GM06990 (cell line): ENCODE measurements around the gene LSS.

Source experiments
- DNase-seq: peaks from one replicate; pipeline ENCODE4 v3.0.0-alpha.2; 2011; ENCODE audit not compliant: insufficient read length; ENCODE audit errors: extremely low read depth
- H3K27me3 ChIP-seq: replicated peaks from 2 replicates; pipeline ENCODE4 v1.6.0; 2011; ENCODE audit warnings: low read length; ENCODE audit not compliant: control insufficient read depth, insufficient read depth
- H3K36me3 ChIP-seq: 2 replicates; pipeline ENCODE4 v1.5.1; 2011; ENCODE audit warnings: low read length; ENCODE audit not compliant: control insufficient read depth, insufficient read depth
- H3K4me3 ChIP-seq: replicated peaks from 2 replicates; pipeline ENCODE4 v1.5.1; 2011; ENCODE audit warnings: low read depth, mild to moderate bottlenecking, control low read depth, low read length
- TF ChIP-seq, protein P1 (sequence below): IDR thresholded peaks from 2 replicates; pipeline ENCODE4 v1.5.1; 2011; ENCODE audit warnings: low read length, control low read depth, mild to moderate bottlenecking, inconsistent platforms; ENCODE audit not compliant: insufficient read depth, poor library complexity, severe bottlenecking

Gene LSS

DNA sequence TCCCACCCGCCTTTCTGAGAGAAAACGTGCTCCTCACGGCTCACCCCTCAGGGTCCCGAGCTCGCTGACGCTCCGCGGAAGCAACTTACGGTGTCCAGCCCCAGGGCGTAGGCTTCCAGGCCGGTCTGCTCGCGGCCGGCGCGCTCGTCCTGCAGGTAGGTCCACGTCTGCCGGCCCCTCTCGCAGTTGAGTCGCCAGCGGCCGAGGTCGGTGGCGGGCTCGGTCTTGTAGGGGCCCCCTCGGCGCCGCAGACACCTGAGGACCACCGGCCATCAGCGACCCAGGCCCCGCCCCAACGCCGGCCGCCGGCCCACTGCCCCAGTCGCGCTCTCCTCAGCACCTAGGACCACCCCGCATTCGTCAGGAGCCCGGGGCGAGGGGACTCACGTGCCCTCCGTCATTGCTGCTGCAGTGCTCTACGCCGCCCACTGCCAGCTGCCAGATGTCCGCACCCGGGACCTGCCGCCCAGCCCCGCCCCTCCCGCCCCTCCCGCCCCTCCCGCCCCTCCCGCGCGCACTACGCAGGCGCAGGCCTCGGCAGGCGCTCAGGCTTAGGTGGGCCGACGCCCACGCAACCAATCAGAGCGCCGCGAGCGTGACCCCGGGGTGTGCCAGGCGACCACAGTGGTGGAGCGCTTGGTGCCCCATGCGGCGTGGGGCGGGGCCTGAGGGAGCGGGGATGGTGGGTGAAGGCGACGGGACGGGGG is at the start of gene LSS:
LSS (minus strand) TSS at position 430 of the 707 bp plus-strand sequence; CDS start at position 401, 29 bp downstream.
- DNase-seq, result peak; percentile 98

GRCh38 chr21:46274797-46275390 is 46.3 kb upstream of the LSS start:
- Histone ChIP-seq H3K4me3 (no peak overlapping the region), H3K36me3 (peaks cover 32% of the 10 kb centered on the region), H3K27me3 (no peaks in the 10 kb centered on the region)
- no peak for DNase-seq
- TF ChIP-seq, protein P1, sequence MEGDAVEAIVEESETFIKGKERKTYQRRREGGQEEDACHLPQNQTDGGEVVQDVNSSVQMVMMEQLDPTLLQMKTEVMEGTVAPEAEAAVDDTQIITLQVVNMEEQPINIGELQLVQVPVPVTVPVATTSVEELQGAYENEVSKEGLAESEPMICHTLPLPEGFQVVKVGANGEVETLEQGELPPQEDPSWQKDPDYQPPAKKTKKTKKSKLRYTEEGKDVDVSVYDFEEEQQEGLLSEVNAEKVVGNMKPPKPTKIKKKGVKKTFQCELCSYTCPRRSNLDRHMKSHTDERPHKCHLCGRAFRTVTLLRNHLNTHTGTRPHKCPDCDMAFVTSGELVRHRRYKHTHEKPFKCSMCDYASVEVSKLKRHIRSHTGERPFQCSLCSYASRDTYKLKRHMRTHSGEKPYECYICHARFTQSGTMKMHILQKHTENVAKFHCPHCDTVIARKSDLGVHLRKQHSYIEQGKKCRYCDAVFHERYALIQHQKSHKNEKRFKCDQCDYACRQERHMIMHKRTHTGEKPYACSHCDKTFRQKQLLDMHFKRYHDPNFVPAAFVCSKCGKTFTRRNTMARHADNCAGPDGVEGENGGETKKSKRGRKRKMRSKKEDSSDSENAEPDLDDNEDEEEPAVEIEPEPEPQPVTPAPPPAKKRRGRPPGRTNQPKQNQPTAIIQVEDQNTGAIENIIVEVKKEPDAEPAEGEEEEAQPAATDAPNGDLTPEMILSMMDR, result no peak

More for the DNA sequence above, at the start of gene LSS:
- peak within 1 kb of the TSS; percentile 82 for H3K4me3 ChIP-seq
- H3K36me3 ChIP-seq, result peaks cover 2% of the 10 kb centered on the region; the same call in 1 of the 2 replicates
- no peaks in the 10 kb centered on the region for H3K27me3 ChIP-seq
- TF ChIP-seq, protein P1, result no peak

DNA sequence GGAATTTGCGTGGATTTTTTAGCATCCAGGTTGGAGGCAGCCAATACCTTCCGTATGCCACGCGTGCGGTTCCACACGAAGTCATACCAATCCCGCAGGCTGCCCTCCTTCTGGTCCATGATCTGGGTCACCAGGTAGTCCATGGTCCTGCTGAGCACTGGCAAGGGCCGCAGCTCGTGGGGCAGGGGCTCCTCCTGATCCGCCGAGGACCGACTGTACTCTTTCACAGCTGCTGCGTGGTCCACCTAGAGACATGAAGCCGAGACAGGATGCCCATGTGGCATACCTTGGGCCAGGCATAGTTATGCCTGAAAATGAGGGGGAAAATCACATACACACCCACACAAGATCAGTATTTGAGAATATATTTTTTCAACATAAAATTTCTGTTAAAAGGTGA is 44.8 kb upstream of the LSS start:
- TF ChIP-seq, protein P1, result no peak
- no peak for DNase-seq
- Histone ChIP-seq H3K27me3 (no peaks in the 10 kb centered on the region), H3K4me3 (no peak overlapping the region), H3K36me3 (peaks cover 32% of the 10 kb centered on the region)

GRCh38 chr21:46269466-46269865 is 40.9 kb upstream of the LSS start:
- TF ChIP-seq, protein P1, result no peak
- H3K4me3 ChIP-seq, result no peak overlapping the region
- H3K36me3 ChIP-seq, result peaks cover 44% of the 10 kb centered on the region
- no peak for DNase-seq
- H3K27me3 ChIP-seq, result no peaks in the 10 kb centered on the region

DNA sequence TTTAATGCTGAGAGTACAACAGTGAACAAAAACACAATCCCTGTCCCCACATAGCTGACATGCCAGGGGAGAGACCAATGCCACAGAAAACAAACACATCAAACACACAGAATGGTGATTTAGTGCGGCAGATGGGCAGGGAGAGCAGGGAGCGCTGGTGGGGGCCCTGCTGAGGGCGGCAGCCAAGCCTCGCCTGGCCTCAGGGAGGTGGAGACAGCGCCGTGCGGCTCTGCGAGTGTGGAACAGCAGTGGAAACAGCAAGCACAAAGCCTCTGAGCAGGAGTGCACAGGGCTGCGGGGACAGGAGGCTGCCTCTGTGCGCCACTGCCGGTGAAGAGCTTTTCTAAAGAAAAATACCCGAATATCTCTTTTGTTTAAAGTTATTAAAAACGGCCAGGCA is 39.8 kb upstream of the LSS start:
- H3K36me3 ChIP-seq, result peaks cover 43% of the 10 kb centered on the region
- TF ChIP-seq, protein P1, result no peak

More for the DNA sequence above, 39.8 kb upstream of the LSS start:
- Histone ChIP-seq H3K4me3 (no peak overlapping the region), H3K27me3 (no peaks in the 10 kb centered on the region)
- no peak for DNase-seq
